Activated T-cell treated with anti-CD3 and anti-CD28 coated beads, Interleukin-2, amount 50 U/mL, for 4 hours (primary cell): ENCODE results near the gene FYN. TPM values are rescaled to one million over a fixed set of nuclear protein-coding genes. Genes with fewer than 3 reads are reported as not detected.

Experiments used
- ATAC-seq, 2 donors: fragments of 200-7000 bp; cut with Tn5 transposase; one replicate each; pipeline ENCODE4 v1.10.0; 2021
- DNase-seq: peaks from one replicate; pipeline ENCODE4 v3.0.0-alpha.2; 2020
- H3K27me3 Mint-ChIP-seq: one replicate; pipeline ENCODE4 v1.8.0; 2021; ENCODE audit warnings: low read depth, mixed read lengths
- H3K36me3 Mint-ChIP-seq: one replicate; pipeline ENCODE4 v1.8.0; 2022; ENCODE audit warnings: mixed read lengths; ENCODE audit not compliant: insufficient read depth
- H3K4me1 Mint-ChIP-seq: one replicate; pipeline ENCODE4 v1.8.0; 2021; ENCODE audit warnings: low read depth, mixed read lengths
- H3K4me3 Mint-ChIP-seq: one replicate; pipeline ENCODE4 v1.8.0; 2021; ENCODE audit warnings: mild to moderate bottlenecking, moderate library complexity, mixed read lengths
- H3K9me3 Mint-ChIP-seq: one replicate; pipeline ENCODE4 v1.8.0; 2021; ENCODE audit warnings: mixed read lengths
- total RNA-seq, 3 donors: library from RNA; stranded (reverse); gene quantifications; one replicate each; pipeline ENCODE4 v1.2.1, GENCODE V29; 2021

FYN gene
- total RNA-seq, 3 donors from 2014 or later: 481 to 505 (median 485) TPM

DNA sequence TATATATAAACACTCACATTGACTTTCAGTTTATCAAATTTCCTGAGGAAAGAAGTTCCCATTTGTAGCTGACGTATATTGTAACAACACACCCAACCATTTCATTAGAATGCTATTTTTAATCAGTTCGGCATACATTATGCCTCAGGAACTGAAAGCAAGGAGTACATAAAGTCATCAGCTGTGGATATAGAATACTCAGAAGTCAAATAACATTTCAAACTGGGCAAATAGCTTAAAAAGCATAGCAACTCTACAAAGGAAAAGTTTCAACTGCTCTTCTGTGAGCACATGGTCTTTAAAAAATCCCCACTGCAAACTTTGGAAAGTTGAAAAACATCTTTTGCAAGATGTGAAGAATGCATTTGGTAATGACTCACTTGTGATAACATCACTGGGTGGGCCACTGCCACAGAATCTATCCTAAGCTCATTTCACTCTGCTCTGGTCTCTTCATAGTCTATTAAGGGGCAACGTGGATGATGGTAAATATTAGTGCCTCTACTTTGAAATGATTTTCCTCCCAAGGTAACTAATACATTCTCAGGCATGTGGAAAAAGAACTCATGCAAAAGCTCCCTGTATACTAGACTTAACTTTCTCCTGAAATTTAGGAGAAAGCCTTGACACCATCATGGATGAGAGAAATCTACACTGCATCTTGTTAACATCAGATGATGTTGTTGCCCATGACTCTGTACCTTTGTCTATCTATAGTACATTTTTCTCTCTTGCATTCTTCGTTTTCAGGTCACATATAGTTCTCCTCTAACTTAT is 49.2 kb downstream of the FYN start:
- Mint-ChIP-seq H3K4me1 (peaks cover 85% of the 10 kb centered on the region), H3K9me3 (no peaks in the 10 kb centered on the region), H3K27me3 (no peaks in the 10 kb centered on the region), H3K36me3 (peaks cover 27% of the 10 kb centered on the region), H3K4me3 (peak overlapping the region; percentile 71)
- peak; percentile 80 for ATAC-seq
- DNase-seq: no peak

DNA sequence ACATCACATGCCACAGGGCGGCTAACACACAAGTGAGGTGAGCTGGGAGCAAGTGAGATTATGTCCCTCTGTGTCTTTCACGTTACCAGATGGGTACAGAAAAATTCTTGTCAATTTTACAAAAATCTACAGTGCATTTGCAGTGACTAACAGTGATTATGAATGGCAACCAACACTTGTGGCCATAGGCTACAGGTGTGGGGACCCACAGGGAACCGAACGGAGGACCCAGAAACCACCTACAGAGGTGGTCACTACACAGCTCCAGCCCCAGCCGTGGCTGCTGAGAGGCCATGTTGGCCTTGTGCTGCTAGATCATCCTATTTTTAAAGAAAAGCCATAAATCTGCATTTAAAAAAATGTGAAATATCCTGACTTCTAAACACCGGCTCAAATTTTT is 50.2 kb downstream of the FYN start:
- H3K27me3 Mint-ChIP-seq: no peaks in the 10 kb centered on the region
- DNase-seq (no peak), ATAC-seq (no peak)
- H3K4me1 Mint-ChIP-seq: peaks cover 86% of the 10 kb centered on the region
- peak overlapping the region; percentile 71 for H3K4me3 Mint-ChIP-seq
- H3K36me3 Mint-ChIP-seq: peaks cover 27% of the 10 kb centered on the region
- H3K9me3 Mint-ChIP-seq: no peaks in the 10 kb centered on the region

DNA sequence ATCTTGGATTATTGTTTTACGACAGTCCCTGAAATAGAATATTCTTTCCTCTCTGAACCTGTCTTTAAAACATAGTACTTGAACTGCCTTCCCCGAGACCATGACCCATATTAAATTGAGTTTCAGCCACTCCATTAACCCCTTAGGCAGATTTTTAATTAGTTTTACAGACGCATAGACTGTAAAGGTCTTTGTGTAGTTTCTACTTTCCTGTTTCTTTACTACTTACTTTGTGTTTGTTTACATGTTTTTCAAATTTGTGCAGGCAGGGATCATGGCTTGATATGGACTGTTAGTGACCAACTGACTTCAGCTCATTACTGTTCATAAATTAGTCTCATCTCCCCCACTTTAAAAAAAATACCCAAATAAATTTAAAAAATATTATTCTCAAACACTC is 53.8 kb downstream of the FYN start:
- Mint-ChIP-seq H3K27me3 (no peaks in the 10 kb centered on the region), H3K36me3 (peaks cover 36% of the 10 kb centered on the region), H3K4me3 (no peak overlapping the region), H3K4me1 (peaks cover 75% of the 10 kb centered on the region), H3K9me3 (no peaks in the 10 kb centered on the region)
- no peak for ATAC-seq
- DNase-seq: no peak

DNA sequence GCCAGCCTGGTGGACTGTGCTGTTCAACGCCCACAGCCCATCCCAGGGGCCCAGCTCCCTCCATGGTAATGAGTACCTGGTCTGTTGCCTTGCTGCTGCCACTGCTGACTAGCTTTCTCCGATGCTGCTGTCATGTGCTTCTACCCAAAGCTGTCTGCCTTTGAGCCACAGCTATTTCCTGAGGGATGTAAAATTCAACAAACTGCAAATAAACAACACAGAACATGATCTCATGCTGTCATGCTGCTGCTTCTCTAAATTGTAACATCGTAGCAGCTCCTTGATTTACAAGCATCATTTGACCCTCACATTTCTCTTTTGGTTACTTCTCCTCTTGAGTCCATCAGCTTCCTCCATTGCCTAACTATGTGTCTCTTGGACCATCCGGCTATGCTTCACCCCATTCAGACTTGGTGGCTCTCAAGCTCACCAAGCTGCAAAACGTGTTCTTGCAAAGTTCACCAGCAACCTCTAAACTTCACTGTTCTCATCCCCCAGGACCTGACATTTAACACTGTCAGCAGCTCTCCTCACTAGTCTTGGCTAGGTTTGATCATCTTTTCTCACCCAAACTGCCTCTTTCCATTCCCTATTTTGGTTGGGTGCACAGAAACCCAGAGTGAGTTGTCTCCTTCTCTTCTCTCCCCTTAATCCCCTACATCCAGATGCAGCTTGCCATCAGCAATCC is 54.6 kb downstream of the FYN start:
- no peaks in the 10 kb centered on the region for H3K9me3 Mint-ChIP-seq
- H3K4me3 Mint-ChIP-seq: peak overlapping the region; percentile 50
- DNase-seq (no peak), ATAC-seq (peak; percentile 37 to 46)
- H3K36me3 Mint-ChIP-seq: peaks cover 40% of the 10 kb centered on the region
- no peaks in the 10 kb centered on the region for H3K27me3 Mint-ChIP-seq
- peaks cover 72% of the 10 kb centered on the region for H3K4me1 Mint-ChIP-seq

DNA sequence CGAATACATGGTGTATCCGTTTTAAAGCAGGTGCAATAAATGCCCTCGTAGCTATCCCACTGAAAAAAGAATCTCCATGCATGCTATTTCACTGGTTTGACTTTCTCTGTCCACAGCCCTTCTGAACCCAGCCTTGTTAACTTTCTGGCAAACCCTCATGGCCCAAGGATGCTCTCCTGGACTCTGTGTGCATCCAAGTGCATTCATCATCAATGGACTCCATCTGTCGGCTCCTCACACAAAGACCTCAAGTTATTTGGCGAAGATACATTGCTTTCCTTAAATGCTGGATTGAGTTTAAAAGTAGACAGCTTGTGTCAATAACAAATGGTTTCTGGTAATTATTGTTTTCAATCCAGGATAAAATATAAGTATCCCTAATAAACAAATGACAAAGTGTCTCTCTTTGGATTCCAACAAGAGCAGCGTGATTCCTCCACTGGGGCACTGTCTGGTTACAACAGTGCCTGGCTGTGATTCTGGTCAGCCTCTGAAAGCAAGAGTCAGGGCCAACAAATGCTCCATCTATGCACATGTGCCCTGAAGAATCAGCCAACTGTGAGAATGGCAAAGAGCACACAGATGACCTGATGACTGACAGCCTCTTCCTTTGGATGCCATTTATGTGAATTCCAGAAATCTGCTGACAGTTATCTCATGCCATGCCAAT is 55.7 kb downstream of the FYN start:
- no peaks in the 10 kb centered on the region for H3K9me3 Mint-ChIP-seq
- H3K4me1 Mint-ChIP-seq: peaks cover 72% of the 10 kb centered on the region
- peaks cover 47% of the 10 kb centered on the region for H3K36me3 Mint-ChIP-seq
- ATAC-seq (no peak), DNase-seq (no peak)
- H3K4me3 Mint-ChIP-seq: no peak overlapping the region
- H3K27me3 Mint-ChIP-seq: no peaks in the 10 kb centered on the region

DNA sequence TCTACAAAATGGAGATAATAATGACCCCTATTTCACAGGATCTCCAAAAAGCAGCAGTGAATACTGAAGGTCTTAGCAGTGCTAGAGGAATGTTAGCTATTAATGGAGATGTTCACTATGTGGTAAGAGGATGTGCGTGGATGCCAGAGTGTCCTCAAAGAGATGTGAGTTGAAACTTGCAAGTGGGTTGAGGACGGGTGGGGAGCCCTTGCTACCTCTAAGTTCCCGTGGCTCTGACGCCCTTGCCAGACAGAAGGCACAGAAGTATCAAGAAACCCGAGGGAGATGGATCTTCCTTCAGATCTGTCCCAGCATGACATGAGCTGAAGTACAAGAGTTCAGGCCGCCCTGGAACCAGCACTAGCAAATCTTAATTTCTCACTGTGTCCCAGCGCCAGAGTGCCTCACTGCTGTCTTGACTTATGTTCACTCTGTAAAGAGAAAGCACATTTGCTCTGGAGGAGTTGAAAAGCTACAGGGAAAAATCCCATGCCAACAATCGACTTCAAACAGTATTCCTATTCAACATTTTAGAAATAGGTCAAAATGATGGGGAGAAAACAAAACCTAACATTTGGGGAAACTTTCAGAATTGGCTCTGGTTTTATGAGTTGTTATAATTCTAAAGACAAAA is 59.5 kb downstream of the FYN start:
- ATAC-seq: no peak
- peak overlapping the region; percentile 16 for H3K4me3 Mint-ChIP-seq
- H3K4me1 Mint-ChIP-seq: peaks cover 84% of the 10 kb centered on the region
- H3K9me3 Mint-ChIP-seq: no peaks in the 10 kb centered on the region
- no peaks in the 10 kb centered on the region for H3K27me3 Mint-ChIP-seq
- peaks cover 57% of the 10 kb centered on the region for H3K36me3 Mint-ChIP-seq
- DNase-seq: no peak

DNA sequence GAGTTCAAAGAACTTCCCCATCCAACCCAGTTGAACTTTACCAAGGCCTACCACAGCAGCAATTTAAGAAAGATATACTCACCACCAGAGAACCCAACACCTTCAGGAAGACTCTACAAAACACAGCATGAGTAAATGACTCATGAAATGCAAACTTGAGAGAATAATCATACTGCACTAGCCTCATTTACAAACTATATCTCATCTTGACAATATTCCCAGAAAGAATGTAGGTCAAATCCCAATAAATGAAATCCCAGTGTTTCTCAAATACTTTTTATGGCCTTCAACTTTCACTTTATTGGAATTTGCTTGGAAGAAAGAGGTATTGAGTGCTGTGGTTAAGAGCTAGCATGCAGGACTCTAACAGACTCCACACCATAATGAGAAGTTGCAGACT is 60.0 kb downstream of the FYN start:
- Mint-ChIP-seq H3K4me1 (peaks cover 84% of the 10 kb centered on the region), H3K27me3 (no peaks in the 10 kb centered on the region), H3K36me3 (peaks cover 57% of the 10 kb centered on the region), H3K9me3 (no peaks in the 10 kb centered on the region), H3K4me3 (peak overlapping the region; percentile 22)
- ATAC-seq: peak; percentile 74 to 77
- DNase-seq: no peak

DNA sequence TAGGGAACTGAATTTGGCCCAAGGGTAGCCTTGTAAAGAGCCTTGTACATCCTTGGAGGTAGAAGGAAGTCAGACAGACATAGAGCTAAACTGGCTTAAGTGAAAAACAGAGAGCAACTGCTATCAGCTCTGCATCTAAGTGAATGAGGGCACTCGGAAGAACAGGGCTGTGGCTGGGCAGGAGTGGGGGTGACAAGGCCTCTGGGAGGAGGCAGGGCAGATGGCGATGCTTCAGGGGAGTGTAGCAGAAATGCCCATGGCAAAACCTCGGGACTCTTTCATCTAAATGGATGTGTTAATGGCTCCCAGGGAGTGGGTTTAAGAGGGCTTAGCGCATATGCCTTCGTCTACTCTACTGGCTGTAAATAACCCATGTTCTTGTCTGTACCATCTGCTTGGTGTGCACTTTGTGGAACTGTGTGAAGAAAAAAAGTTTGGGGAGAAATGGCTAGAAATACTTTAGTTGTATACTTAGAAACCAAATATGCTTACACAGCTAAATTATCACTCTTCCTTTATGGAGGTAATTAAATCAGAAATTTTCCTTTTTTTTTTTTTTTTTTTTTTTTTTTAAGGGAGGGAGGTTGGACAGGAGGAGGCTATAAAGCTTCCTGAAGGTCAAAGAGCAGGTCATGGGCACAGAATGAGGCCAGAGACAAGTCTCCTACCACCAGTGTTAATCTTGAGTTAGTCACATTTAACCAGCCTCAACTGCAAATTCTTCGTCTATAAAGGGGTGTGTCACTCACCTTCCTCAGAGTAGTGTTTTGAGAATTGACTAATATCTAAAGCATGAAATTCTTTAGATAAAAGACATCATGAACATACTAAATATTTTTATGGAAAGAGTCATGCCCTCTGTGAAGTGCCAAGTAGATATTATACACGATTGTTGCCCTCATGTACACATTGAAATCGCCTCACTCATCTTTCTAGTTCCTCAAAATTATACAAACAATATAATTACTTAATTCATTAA is 60.9 kb downstream of the FYN start:
- no peak for DNase-seq
- Mint-ChIP-seq H3K4me3 (peak overlapping the region; percentile 35), H3K27me3 (no peaks in the 10 kb centered on the region), H3K4me1 (peaks cover 84% of the 10 kb centered on the region), H3K9me3 (no peaks in the 10 kb centered on the region), H3K36me3 (peaks cover 55% of the 10 kb centered on the region)
- ATAC-seq: peak; percentile 36 to 47

DNA sequence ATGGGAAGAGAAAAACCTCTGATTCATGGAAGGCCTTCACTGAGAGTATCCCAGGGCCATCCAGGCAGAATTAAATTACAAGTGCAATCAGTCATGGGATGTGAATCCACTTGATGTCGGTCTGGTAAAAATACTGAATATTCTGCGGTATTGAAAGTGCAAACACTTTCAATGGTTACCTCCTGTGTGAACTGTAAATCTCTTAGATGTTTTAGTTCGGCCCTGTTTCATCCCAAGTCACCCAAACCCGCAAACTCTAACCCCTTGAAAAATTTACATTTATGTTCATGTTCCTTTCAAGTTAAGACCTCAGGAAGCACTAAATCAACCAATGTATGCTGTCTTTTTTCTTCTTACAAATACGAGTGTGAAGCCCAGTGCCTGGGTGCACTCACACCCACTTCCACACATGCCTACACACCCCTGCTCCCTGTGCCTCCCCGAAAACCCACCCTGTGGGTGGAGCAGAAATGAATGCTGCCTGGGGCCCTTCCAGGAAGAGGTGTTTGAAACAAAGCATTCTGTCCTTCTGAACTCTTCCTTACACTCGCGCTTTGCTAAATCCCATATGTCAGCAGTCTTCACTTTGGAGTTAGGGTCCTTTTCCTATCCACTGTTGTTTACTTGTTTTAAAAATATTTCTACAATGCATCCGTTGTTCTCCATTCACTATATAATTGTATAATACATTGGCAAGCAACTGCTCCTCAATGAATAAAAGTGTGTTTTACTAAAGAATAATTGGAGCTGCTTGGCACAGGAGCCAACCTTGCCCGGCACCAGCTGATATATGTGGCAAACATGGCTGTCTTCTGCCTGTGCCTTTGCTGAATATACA is 62.7 kb downstream of the FYN start:
- H3K9me3 Mint-ChIP-seq: no peaks in the 10 kb centered on the region
- H3K4me3 Mint-ChIP-seq: peak overlapping the region; percentile 35
- ATAC-seq: peak; percentile 19 to 25
- H3K36me3 Mint-ChIP-seq: peaks cover 58% of the 10 kb centered on the region
- no peak for DNase-seq
- peaks cover 91% of the 10 kb centered on the region for H3K4me1 Mint-ChIP-seq
- H3K27me3 Mint-ChIP-seq: no peaks in the 10 kb centered on the region

DNA sequence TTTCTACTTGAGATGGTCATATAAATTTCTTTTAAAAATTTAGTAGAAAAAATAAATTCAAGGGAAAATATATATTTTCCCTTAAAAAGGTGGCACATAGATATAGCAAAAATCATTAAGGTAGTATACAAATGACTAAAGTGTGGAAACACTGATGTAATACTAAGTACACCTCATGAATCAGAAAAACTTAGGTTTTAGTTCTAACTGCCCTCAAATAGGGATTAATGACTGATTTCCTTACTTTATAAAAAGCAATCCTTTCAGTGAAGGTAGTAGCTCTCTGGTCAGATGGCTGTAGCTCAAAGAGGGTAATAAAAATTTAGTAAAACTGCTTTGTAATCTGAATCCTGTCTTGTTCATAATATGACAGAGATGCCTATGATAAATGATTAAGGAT is 63.5 kb downstream of the FYN start:
- H3K36me3 Mint-ChIP-seq: peaks cover 56% of the 10 kb centered on the region
- H3K4me3 Mint-ChIP-seq: peak overlapping the region; percentile 35
- no peak for ATAC-seq
- peaks cover 94% of the 10 kb centered on the region for H3K4me1 Mint-ChIP-seq
- H3K9me3 Mint-ChIP-seq: no peaks in the 10 kb centered on the region
- H3K27me3 Mint-ChIP-seq: no peaks in the 10 kb centered on the region
- DNase-seq: no peak

DNA sequence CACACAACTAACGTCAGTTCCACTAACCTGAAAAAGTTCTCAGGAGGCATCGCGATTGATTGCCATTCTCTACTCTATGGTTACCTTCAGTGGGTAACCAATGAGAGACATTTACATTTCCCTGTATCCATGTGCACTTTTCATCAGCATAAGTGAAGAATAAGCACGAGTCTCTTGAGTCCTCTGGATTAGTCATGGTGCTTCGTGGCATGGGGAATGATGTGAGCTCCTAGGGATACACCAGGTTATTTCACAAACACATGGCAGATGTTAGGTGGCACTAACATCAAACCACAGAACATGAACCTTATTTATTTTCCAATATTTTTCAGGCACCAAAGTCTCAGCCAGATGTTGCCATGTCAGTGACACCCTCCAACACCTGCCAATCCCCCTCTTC is 64.0 kb downstream of the FYN start:
- Mint-ChIP-seq H3K27me3 (no peaks in the 10 kb centered on the region), H3K9me3 (no peaks in the 10 kb centered on the region), H3K36me3 (peaks cover 54% of the 10 kb centered on the region), H3K4me1 (peaks cover 97% of the 10 kb centered on the region), H3K4me3 (no peak overlapping the region)
- DNase-seq: no peak
- no peak for ATAC-seq

DNA sequence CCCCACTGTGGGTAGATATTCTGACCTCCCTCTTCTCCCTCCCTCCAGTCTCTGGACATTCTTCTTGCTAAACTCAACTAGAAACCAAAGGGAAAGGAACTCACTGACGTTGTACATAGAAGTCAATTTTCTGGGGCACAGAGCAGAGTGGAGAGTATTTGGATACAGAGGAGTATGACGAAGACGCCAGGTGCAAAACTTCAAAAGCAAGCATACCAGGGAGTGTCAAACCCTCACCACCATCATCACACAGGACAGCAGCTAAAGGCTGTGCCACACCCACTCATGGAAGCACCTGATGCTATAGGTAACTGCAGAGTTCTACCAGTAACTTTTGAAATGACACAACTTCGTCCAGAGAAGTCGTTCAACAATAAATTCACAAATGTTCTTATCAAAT is 64.8 kb downstream of the FYN start:
- Mint-ChIP-seq H3K9me3 (no peaks in the 10 kb centered on the region), H3K4me3 (peak overlapping the region; percentile 9), H3K36me3 (peaks cover 48% of the 10 kb centered on the region), H3K4me1 (peaks cover 98% of the 10 kb centered on the region), H3K27me3 (no peaks in the 10 kb centered on the region)
- ATAC-seq (no peak), DNase-seq (no peak)
